Breast epithelium (tissue), 4 donors: ENCODE measurements around the gene RSRC2. TPM values are rescaled to one million over a fixed set of nuclear protein-coding genes. Genes with fewer than 3 reads are reported as not detected.
A peak's percentile ranks its signal among the peaks of the same experiment; 100 is the strongest.
"Not testable (repeated sequence)": the region's sequence is repeated elsewhere in the genome, so short reads cannot be mapped to it uniquely, and the experiment has no call there.

Source experiments
- DNase-seq, 2 donors: peaks; one replicate each; pipeline ENCODE4 v3.0.0-alpha.2; 2019; ENCODE audit warnings: low spot score in 2 of 2
- H3K27ac ChIP-seq, 2 donors: fragments of 200-600 bp; sonication (generic) in 1 of 2; one replicate each; pipeline ENCODE4 v1.5.1; 2016 to 2019; ENCODE audit warnings: mild to moderate bottlenecking in 1 of 2
- H3K27me3 ChIP-seq, 2 donors: fragments of 200-600 bp; sonication (generic) in 1 of 2; one replicate each; pipeline versions ENCODE4 v1.5.1 to v1.6.0; 2017 to 2019; ENCODE audit warnings: control low read depth in 1 of 2, mild to moderate bottlenecking in 1 of 2
- H3K36me3 ChIP-seq: fragments of 200-600 bp; one replicate; pipeline ENCODE4 v1.5.1; 2019
- H3K4me1 ChIP-seq, 2 donors: fragments of 200-600 bp; sonication (generic); one replicate each; pipeline ENCODE4 v1.5.1; 2016 to 2019; ENCODE audit warnings: control low read depth in 1 of 2
- H3K4me3 ChIP-seq, 3 donors: fragments of 200-600 bp; sonication (generic); 1 replicate in 2 of 3; 2 replicates in 1 of 3; pipeline ENCODE4 v1.5.1; 2016 to 2019; ENCODE audit warnings: mild to moderate bottlenecking in 3 of 3, moderate library complexity in 2 of 3
- H3K9me3 ChIP-seq, 2 donors: fragments of 200-600 bp; sonication (generic) in 1 of 2; one replicate each; pipeline ENCODE4 v1.5.1; 2016 to 2019; ENCODE audit warnings: control low read depth in 1 of 2
- CTCF ChIP-seq, 3 donors: fragments of 450-650 bp; IDR thresholded peaks; one replicate each; pipeline ENCODE4 v1.5.1; 2016 to 2017; ENCODE audit warnings: antibody characterized with exemption in 3 of 3, mild to moderate bottlenecking in 3 of 3, moderate library complexity in 3 of 3
- POLR2A ChIP-seq: fragments of 450-650 bp; IDR thresholded peaks from one replicate; pipeline ENCODE4 v1.6.1; 2016; ENCODE audit warnings: antibody characterized with exemption, mild to moderate bottlenecking, moderate library complexity
- POLR2AphosphoS5 ChIP-seq, 3 donors: sonication (generic); formaldehyde crosslinking; IDR thresholded peaks; one replicate each; pipeline ENCODE4 v1.6.1; 2017; ENCODE audit warnings: antibody characterized with exemption in 3 of 3
- intact Hi-C: fragments of 100-400 bp; cut with DNase I; formaldehyde crosslinking; loops from one replicate; pipeline ENCODE4 v1.15.1; 2023; ENCODE audit warnings: low total_unique reads
- total RNA-seq, 3 donors: library from RNA; depleted of rRNA; stranded (reverse); fragments of >200 nt; gene quantifications; one replicate each; pipeline ENCODE4 v1.1.0, GENCODE V29; 2016

RSRC2 gene
- total RNA-seq, 3 donors from 2014 or later: 85.5 to 122 (median 112) TPM

GRCh38 chr12:122471324-122472226, 55.2 kb downstream of the RSRC2 start:
- Histone ChIP-seq H3K36me3 (no peaks in the 10 kb centered on the region), H3K27ac (peak overlapping the region; percentile 85 to 88), H3K9me3 (no peaks in the 10 kb centered on the region), H3K27me3 (no peaks in the 10 kb centered on the region), H3K4me1 (peaks cover 0 to 4% of the 10 kb centered on the region in 2 donors), H3K4me3 (no peak overlapping the region)
- intact Hi-C loops: no loop called here
- TF ChIP-seq CTCF (IDR thresholded peaks at IDR 0.05) (peak; percentile 80 to 87 (median 85)), POLR2A (no peak)
- DNase-seq: no peak

- H3K27ac ChIP-seq: peak overlapping the region; percentile 65 to 88
- H3K27me3 ChIP-seq, H3K9me3 ChIP-seq, H3K4me3 ChIP-seq, DNase-seq, H3K4me1 ChIP-seq, intact Hi-C loops, H3K36me3 ChIP-seq: not testable (repeated sequence)
Observed at GRCh38 chr12:122470576-122470975, 56.2 kb downstream of the RSRC2 start.

- H3K9me3 ChIP-seq, H3K36me3 ChIP-seq, DNase-seq, H3K4me1 ChIP-seq, H3K27me3 ChIP-seq, H3K4me3 ChIP-seq, intact Hi-C loops: not testable (repeated sequence)
- peak overlapping the region; percentile 38 to 88 for H3K27ac ChIP-seq
Observed at GRCh38 chr12:122469856-122470255, 56.9 kb downstream of the RSRC2 start.

GRCh38 chr12:122467983-122468382, 58.8 kb downstream of the RSRC2 start:
- Histone ChIP-seq H3K36me3 (no peaks in the 10 kb centered on the region), H3K4me1 (peaks cover 0 to 4% of the 10 kb centered on the region in 2 donors), H3K27me3 (no peaks in the 10 kb centered on the region), H3K9me3 (no peaks in the 10 kb centered on the region), H3K4me3 (no peak overlapping the region), H3K27ac (peak overlapping the region; percentile 57 to 88)
- intact Hi-C loops: no loop called here
- TF ChIP-seq POLR2AphosphoS5 (IDR thresholded peaks at IDR 0.05): peak in 1 of 3 donors; percentile 71
- TF ChIP-seq CTCF (IDR thresholded peaks at IDR 0.05): no peak
- TF ChIP-seq POLR2A: no peak
- peak in 1 of 2 donors; percentile 76 for DNase-seq

- peak in 1 of 2 donors; percentile 83 for DNase-seq
- H3K27ac ChIP-seq: peak overlapping the region; percentile 88
- H3K9me3 ChIP-seq: not testable (repeated sequence)
Observed at GRCh38 chr12:122464317-122465042, 62.3 kb downstream of the RSRC2 start.

GRCh38 chr12:122460641-122461040, 66.1 kb downstream of the RSRC2 start:
- H3K27ac ChIP-seq: no peak overlapping the region
- H3K27me3 ChIP-seq: no peaks in the 10 kb centered on the region
- no peak for DNase-seq
- H3K4me1 ChIP-seq: no peaks in the 10 kb centered on the region
- no peaks in the 10 kb centered on the region for H3K36me3 ChIP-seq
- no peak for TF ChIP-seq POLR2A
- TF ChIP-seq CTCF (IDR thresholded peaks at IDR 0.05): no peak
- TF ChIP-seq POLR2AphosphoS5 (IDR thresholded peaks at IDR 0.05): no peak
- intact Hi-C loops: no loop called here
- H3K4me3 ChIP-seq: no peak overlapping the region
- H3K9me3 ChIP-seq: no peaks in the 10 kb centered on the region

More at GRCh38 chr12:122464317-122465042, 62.3 kb downstream of the RSRC2 start:
- intact Hi-C loops, H3K27me3 ChIP-seq, H3K4me1 ChIP-seq, H3K4me3 ChIP-seq, H3K36me3 ChIP-seq: not testable (repeated sequence)
- TF ChIP-seq POLR2AphosphoS5 (IDR thresholded peaks at IDR 0.05): peak; percentile 40 to 74 (median 57)
